NCI-H1417 treated with DMSO at 0.1 percent for 48 hours (cell line): ENCODE results near the gene DCPS.

Experiments used
- DNase-seq: peaks from one replicate; lab custom pipeline; 2025; lab: John Stamatoyannopoulos, UW

DCPS gene

DNA sequence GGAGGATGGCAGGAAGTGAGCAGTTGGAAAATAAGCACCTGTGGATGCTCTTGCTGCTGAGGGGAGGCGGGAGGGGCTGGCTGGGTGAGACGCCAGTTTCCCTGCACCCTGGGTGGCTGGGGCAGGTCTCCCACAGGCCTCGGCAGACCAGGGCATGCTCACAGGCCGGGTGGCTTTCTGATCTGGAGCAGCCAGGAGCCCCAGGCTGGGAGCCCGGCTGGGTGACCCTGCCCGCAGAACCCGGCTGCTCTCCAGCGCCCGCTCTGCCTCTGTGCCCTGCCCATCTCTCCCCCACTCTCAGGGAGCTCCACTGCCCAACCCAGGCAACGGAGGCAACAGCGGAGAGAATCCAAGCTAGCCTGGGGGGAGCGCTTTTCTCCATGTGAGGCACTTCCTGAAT lies 24.6 kb downstream of the DCPS start:
- peak; percentile 21 for DNase-seq

- DNase-seq: no peak
These were observed 25.2 kb downstream of the DCPS start for GRCh38 chr11:126328938-126329643.

GRCh38 chr11:126329644-126330211 lies 25.9 kb downstream of the DCPS start:
- DNase-seq: no peak

- no peak for DNase-seq
These were observed 27.4 kb downstream of the DCPS start for GRCh38 chr11:126331286-126331685.

DNA sequence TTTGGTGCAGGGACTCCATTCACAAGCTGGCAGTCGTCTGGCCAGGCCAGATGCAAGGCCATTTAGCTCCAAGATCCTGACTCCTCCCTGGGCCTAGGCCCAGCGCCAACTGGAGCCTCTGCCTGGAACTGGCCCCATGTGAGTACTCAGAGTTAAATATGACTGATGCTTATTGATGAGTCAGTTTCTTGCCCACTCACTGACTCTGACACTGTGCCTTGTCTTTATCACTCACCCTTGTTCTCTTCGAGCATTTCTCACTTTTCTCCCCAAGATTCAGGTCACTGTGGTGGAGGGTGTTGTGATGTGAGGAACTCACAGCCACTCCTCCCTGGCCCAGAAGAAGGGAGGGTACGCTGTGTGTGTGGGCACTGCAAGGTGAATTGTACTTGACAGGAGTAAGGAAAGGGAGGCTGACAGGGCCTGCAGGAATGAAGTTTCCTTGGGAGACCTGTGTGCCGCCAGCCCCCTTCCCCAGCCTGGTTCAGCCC lies 28.4 kb downstream of the DCPS start:
- DNase-seq: no peak

DNA sequence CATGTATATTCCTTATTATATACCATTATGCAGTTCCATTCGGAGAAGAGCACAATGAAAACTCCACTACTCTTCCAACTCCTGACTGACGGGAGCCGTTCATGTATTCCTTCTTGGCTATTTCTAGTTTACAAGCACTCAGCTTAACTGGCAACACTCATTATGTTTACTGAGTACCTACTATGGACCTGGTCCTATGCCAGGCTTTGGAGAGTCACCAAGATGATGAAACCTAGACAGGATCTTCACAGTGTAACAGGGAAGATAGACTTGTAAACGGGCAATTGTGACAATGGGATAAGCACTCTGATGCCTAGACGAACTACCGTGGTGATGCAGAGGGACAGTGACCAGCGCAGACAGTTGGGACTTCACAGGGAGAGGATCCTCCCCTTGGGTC lies 29.3 kb downstream of the DCPS start:
- DNase-seq: no peak

GRCh38 chr11:126334659-126335462 lies 31.0 kb downstream of the DCPS start:
- no peak for DNase-seq

DNA sequence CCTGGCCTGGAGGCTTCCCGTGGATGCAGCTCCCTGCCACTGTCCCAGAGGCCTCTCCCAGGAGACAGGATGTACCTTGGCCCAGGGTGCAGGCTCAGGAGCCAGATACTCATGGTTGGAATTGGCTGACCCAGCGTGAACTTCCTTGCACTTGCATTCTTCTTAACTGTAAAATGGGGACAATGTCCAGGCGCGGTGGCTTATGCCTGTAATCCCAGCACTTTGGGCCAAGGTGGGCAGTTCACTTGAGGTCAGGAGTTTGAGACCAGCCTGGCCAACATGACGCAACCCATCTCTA lies 31.6 kb downstream of the DCPS start:
- DNase-seq: no peak

DNA sequence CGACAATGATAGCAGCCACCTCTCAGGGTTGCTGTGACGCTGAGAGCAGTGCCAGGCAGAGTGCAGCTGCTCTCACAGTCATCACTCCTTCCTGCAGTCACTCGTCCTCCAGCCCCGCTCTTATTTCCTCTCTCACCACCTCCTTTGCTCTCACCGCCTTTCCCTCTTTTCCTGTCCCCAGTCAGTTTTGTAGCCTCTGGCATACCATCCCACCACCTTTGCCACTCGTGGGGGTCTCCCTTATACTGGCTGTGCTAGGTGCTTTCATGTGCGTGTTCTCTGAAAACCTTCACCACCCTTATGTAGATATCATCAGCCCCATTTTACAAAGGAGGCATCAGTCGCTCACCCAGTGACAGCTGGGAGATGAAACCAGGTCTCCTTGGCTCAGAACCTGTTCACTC lies 32.3 kb downstream of the DCPS start:
- no peak for DNase-seq

DNA sequence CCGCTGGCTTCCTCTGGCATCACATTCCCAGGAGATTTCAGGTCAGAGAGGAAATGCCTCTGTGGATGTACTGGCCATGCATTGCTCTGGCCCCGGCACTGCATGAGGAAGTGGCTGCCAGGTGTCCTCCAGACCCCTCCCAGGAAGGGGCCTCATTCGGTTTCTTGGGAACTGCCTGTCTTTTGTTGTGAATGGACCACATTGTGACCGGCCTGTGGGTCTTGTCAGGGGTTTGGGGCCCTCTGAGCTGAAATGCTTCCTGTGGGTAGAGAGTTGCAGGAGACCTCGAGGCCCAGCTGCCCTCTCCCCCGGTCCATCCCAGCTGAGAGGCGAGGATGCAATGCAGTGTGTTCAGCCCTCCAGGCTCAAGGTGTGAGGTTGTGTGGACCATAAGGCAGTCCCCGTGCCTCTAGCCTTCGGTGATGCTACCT lies 32.8 kb downstream of the DCPS start:
- DNase-seq: no peak

- DNase-seq: no peak
These were observed 33.2 kb downstream of the DCPS start for GRCh38 chr11:126337126-126337473.

DNA sequence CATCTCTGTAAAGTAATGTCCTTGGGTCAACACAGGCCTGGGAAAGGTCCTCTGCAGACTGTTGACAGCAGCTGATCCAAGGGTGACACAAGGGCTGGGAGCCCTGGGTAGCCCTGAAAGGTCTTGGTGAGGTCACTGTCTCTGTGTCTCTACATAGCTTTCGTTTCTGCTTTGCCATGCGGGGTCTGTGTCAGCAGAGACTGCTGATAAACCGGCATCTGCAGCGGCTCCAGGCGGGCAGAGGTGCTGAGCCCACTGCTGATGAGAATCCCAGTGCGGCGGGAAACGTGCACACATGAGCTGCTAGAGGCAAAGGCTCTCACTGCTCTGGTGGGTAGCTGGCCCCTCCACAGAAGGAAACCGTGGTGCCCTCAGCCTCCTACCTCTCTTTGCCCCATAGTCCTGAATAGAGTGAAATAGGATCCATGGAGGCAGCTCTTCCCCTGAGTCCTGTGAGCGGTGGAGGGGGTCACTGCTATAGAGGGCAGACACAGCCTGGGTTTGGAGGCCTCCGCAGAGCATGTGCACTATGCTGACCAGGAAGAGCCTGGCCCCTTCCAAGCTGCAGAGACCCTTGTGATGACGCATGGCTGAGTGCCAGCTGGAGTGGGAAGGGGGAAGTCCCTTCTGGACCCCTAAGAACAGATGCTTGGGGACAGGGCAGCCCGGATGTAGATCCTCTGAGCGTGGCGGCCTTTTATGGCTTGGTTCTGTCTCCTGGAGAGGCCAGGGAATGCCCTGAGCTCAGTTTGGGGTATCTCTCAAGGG lies 33.8 kb downstream of the DCPS start:
- no peak for DNase-seq

DNA sequence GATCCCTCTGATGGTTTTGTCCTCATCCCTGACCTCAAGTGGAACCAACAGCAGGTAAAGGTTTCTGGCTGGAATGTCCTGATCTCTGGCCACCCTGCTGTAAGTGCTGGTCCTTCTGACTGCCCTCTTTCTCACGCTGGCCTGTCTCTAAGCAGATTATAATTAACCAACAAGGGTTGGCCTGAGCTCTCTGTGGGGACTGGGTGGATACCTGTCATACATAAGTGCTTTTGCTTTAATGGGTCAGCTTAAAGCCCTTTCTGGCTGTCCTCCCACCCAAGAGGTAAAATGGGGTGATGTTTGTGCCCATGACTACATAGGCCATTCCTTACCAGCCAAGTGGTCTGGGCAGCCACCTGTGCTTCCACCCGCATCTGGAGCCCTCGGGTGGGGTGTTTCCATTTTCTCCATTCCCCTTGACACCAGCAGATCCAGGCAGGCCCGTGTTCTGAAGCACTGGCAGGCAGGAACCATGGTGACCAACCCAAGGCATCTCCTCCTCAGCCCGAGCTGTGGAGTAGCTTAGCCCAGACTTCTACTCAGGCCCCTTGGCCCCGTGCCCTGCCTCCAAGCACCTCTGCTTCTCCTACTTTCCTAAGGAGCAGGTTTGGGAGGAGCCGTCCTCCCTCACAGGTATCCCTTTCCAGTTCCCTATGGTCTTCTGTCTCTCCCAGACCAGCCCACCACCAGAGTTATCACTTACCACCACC lies 34.6 kb downstream of the DCPS start:
- DNase-seq: no peak

- DNase-seq: no peak
These were observed 35.4 kb downstream of the DCPS start for GRCh38 chr11:126339073-126339862.

- no peak for DNase-seq
These were observed 36.1 kb downstream of the DCPS start for GRCh38 chr11:126339863-126340434.

- DNase-seq: no peak
These were observed 37.2 kb downstream of the DCPS start for GRCh38 chr11:126340960-126341606.

- DNase-seq: no peak
These were observed 37.9 kb downstream of the DCPS start for GRCh38 chr11:126341760-126342161.

DNA sequence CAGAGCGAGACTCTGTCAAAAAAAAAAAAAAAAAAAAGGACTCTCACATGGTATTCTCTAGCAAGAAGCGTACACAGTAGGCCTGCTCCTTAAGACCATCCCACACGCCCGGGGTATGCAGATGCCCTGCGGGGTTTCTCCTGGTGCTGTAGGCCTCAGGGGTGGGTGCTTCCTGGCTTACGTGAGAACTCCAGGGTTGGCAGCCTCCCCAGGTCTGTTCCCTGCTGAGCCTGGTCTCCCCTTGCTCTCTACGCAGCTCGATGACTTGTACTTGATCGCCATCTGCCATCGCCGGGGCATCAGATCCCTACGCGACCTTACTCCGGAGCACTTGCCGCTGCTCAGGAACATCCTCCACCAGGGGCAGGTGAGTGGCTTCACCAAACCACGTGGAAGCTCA lies 39.2 kb downstream of the DCPS start:
- DNase-seq: no peak

DNA sequence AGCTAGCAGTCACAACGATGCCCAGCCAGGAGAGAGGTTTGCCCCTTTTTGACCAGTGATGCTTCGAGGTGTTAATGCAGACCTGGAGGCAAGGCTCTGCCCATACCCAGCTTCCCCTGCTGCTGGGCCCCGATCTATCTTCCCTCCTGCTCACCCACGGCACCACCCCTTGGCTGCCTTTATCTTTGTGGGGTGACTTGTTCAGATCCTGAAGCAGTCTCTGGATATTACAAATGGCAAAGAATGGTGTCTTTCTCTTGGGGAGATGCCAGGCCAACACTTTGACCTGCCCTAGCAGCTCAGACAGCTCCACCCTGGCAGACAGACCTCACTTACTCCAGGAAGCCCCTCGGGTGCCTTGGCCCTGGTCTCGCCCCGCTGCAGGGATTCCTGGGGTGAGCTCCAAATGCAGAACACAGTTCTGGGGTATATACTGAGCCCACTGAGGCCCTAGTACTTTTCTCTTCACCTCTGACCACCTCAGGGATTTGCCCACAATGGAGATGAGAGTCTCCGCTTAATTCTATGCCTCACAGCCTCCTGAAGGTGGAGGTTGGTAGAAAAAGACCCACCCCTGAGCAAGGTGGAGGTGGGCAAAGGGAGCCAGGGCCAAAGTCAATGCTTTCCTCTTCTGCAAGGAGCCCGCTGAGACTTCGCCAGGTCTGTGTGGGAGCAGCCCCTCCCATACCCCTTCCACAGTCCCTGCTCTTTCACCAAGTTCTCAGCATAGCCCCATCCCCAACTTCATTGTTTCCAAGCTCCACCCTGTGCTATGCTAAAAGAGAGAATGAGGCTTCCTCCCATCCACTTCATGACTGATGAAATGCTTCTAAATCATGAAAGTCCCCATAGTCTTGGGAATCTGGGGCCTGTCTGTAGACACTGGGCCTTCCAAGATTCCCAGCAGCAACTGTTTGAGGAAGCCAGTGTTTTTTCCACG lies 40.6 kb downstream of the DCPS start:
- no peak for DNase-seq
